WTC11 (cell line): Measurements from ENCODE around the gene TM9SF3. TPM values are rescaled to one million over a fixed set of nuclear protein-coding genes. Genes with fewer than 3 reads are reported as not detected.

Source experiments
- ATAC-seq: fragments of 200-7000 bp; cut with Tn5 transposase; 2 replicates; pipeline ENCODE4 v1.10.0; 2021; ENCODE audit warnings: mild to moderate bottlenecking, moderate library complexity
- CTCF ChIA-PET: fragments of 300-600 bp; sonication (Branson Sonifier 250); formaldehyde crosslinking; loops from one replicate; lab custom pipeline; 2021; ENCODE audit warnings: antibody characterized with exemption; lab: Charles Lee
- POLR2A ChIA-PET: fragments of 350-600 bp; sonication (Branson Sonifier 250); formaldehyde crosslinking; loops from one replicate; lab custom pipeline; 2021; ENCODE audit warnings: antibody characterized with exemption; lab: Charles Lee
- DNase-seq: peaks from one replicate; pipeline ENCODE4 v3.0.0; 2021; ENCODE audit warnings: low spot score
- H3K27ac Mint-ChIP-seq: 2 replicates; pipeline ENCODE4 v1.8.0; 2021; ENCODE audit warnings: mixed read lengths
- H3K27me3 Mint-ChIP-seq: 2 replicates; pipeline ENCODE4 v1.8.0; 2021; ENCODE audit warnings: low read depth, mild to moderate bottlenecking, moderate library complexity, mixed read lengths
- H3K36me3 Mint-ChIP-seq: 2 replicates; pipeline ENCODE4 v1.8.0; 2021; ENCODE audit warnings: mixed read lengths
- H3K4me1 Mint-ChIP-seq: 2 replicates; pipeline ENCODE4 v1.8.0; 2022; ENCODE audit warnings: mixed read lengths
- H3K4me3 Mint-ChIP-seq: 2 replicates; pipeline ENCODE4 v1.8.0; 2021; ENCODE audit warnings: mild to moderate bottlenecking, moderate library complexity, mixed read lengths
- H3K9me3 Mint-ChIP-seq: 2 replicates; pipeline ENCODE4 v1.8.0; 2021; ENCODE audit warnings: mixed read lengths
- ATF1 ChIP-seq: sonication (generic); formaldehyde crosslinking; IDR thresholded peaks from 2 replicates; pipeline ENCODE4 v1.8.1; 2023; ENCODE audit warnings: mild to moderate bottlenecking, moderate library complexity, missing genetic modification reagents
- CREB1 ChIP-seq: sonication (generic); formaldehyde crosslinking; IDR thresholded peaks from 2 replicates; pipeline ENCODE4 v1.8.0; 2023; ENCODE audit warnings: mild to moderate bottlenecking, missing genetic modification reagents
- CREM ChIP-seq: sonication (generic); formaldehyde crosslinking; IDR thresholded peaks from 2 replicates; pipeline ENCODE4 v1.8.1; 2022; ENCODE audit warnings: mild to moderate bottlenecking, missing genetic modification reagents, moderate library complexity
- FOXK1 ChIP-seq: sonication (generic); formaldehyde crosslinking; IDR thresholded peaks from 2 replicates; pipeline ENCODE4 v1.8.0; 2022; ENCODE audit warnings: mild to moderate bottlenecking, moderate library complexity, missing genetic modification reagents
- FOXP1 ChIP-seq: sonication (generic); formaldehyde crosslinking; IDR thresholded peaks from 2 replicates; pipeline ENCODE4 v1.8.0; 2022; ENCODE audit warnings: missing genetic modification reagents, mild to moderate bottlenecking, moderate library complexity, borderline replicate concordance
- GRHL2 ChIP-seq: fragments of 250-450 bp; sonication (Bioruptor Pico); IDR thresholded peaks from 2 replicates; pipeline ENCODE4 v1.8.0; 2022; ENCODE audit warnings: mild to moderate bottlenecking, moderate library complexity; ENCODE audit not compliant: insufficient replicate concordance, severe bottlenecking
- MAX ChIP-seq: sonication (generic); formaldehyde crosslinking; IDR thresholded peaks from 2 replicates; pipeline ENCODE4 v1.8.0; 2022; ENCODE audit warnings: mild to moderate bottlenecking, missing genetic modification reagents
- MLX ChIP-seq: sonication (generic); formaldehyde crosslinking; IDR thresholded peaks from 2 replicates; pipeline ENCODE4 v1.8.1; 2023; ENCODE audit warnings: mild to moderate bottlenecking, missing genetic modification reagents, moderate library complexity
- NFYB ChIP-seq: sonication (generic); formaldehyde crosslinking; conservative IDR thresholded peaks from 2 replicates; pipeline ENCODE4 v1.8.0; 2022; ENCODE audit warnings: low read depth, missing genetic modification reagents
- PRRX2 ChIP-seq: fragments of 250-450 bp; sonication (Bioruptor Pico); IDR thresholded peaks from 2 replicates; pipeline ENCODE4 v1.8.0; 2021; ENCODE audit warnings: mild to moderate bottlenecking
- RORB ChIP-seq: fragments of 250-450 bp; sonication (Bioruptor Pico); IDR thresholded peaks from 2 replicates; pipeline ENCODE4 v1.9.0; 2021; ENCODE audit warnings: mild to moderate bottlenecking
- SP1 ChIP-seq: sonication (generic); formaldehyde crosslinking; conservative IDR thresholded peaks from 2 replicates; pipeline ENCODE4 v1.8.1; 2022; ENCODE audit warnings: missing genetic modification reagents
- STAT6 ChIP-seq: sonication (generic); formaldehyde crosslinking; conservative IDR thresholded peaks from 2 replicates; pipeline ENCODE4 v1.8.1; 2023; ENCODE audit warnings: mild to moderate bottlenecking, low read depth, missing genetic modification reagents, moderate library complexity
- TEAD1 ChIP-seq: sonication (generic); formaldehyde crosslinking; IDR thresholded peaks from 2 replicates; pipeline ENCODE4 v1.8.0; 2022; ENCODE audit warnings: mild to moderate bottlenecking, missing genetic modification reagents
- TEAD4 ChIP-seq: sonication (generic); formaldehyde crosslinking; IDR thresholded peaks from 2 replicates; pipeline ENCODE4 v1.8.0; 2022; ENCODE audit warnings: mild to moderate bottlenecking, missing genetic modification reagents
- USF1 ChIP-seq: sonication (generic); formaldehyde crosslinking; IDR thresholded peaks from 2 replicates; pipeline ENCODE4 v1.8.0; 2022; ENCODE audit warnings: mild to moderate bottlenecking, missing genetic modification reagents
- ZNF219 ChIP-seq: sonication (generic); formaldehyde crosslinking; IDR thresholded peaks from 2 replicates; pipeline ENCODE4 v1.8.0; 2023; ENCODE audit warnings: missing genetic modification reagents, mild to moderate bottlenecking, borderline replicate concordance
- ZNF281 ChIP-seq: sonication (generic); formaldehyde crosslinking; IDR thresholded peaks from 2 replicates; pipeline ENCODE4 v1.8.0; 2023; ENCODE audit warnings: mild to moderate bottlenecking, missing genetic modification reagents
- ZNF396 ChIP-seq: fragments of 250-450 bp; sonication (Bioruptor Pico); IDR thresholded peaks from 2 replicates; pipeline ENCODE4 v1.8.0; 2021; ENCODE audit warnings: mild to moderate bottlenecking, moderate library complexity, borderline replicate concordance
- ZNF416 ChIP-seq: fragments of 250-450 bp; sonication (Bioruptor Pico); IDR thresholded peaks from 2 replicates; pipeline ENCODE4 v1.9.0; 2021; ENCODE audit warnings: mild to moderate bottlenecking, inconsistent platforms
- ZNF425 ChIP-seq: fragments of 250-450 bp; sonication (Bioruptor Pico); conservative IDR thresholded peaks from 2 replicates; pipeline ENCODE4 v1.9.0; 2021; ENCODE audit warnings: mild to moderate bottlenecking
- ZSCAN18 ChIP-seq: fragments of 250-450 bp; sonication (Bioruptor Pico); IDR thresholded peaks from 2 replicates; pipeline ENCODE4 v2.1.2; 2022; ENCODE audit warnings: mild to moderate bottlenecking, moderate library complexity
- total RNA-seq: library from RNA; stranded (reverse); gene quantifications from 3 replicates; pipeline ENCODE4 v1.2.3, GENCODE V29; 2021

Gene TM9SF3
- total RNA-seq, 1 experiment from 2014 or later: 116 TPM

GRCh38 chr10:96570511-96570910 lies 16.3 kb downstream of the TM9SF3 start:
- CTCF ChIA-PET: interaction anchor here (1.2 to 2.4 kb wide), 5 partner anchors 10 to 79 kb away, joined by 5 to 13 read pairs (median 6); partner anchors contain the start of gene TLL2
- no peak for DNase-seq
- TF ChIP-seq MLX (no peak), CREB1 (CRISPR knock-in tag) (no peak), GRHL2 (CRISPR knock-in tag) (no peak), CREM (CRISPR knock-in tag) (no peak), SP1 (CRISPR knock-in tag) (no peak)
- H3K27ac Mint-ChIP-seq: peak overlapping the region; percentile 85
- peaks cover 57% of the 10 kb centered on the region for H3K4me1 Mint-ChIP-seq
- no peaks in the 10 kb centered on the region for H3K27me3 Mint-ChIP-seq
- POLR2A ChIA-PET: no interaction called here
- H3K4me3 Mint-ChIP-seq: no peak overlapping the region
- ATAC-seq: no peak
- peaks cover 28% of the 10 kb centered on the region for H3K36me3 Mint-ChIP-seq
- no peaks in the 10 kb centered on the region for H3K9me3 Mint-ChIP-seq

- ATAC-seq: no peak
- CTCF ChIA-PET: no interaction called here
- POLR2A ChIA-PET: no interaction called here
- H3K9me3 Mint-ChIP-seq: no peaks in the 10 kb centered on the region
- peaks cover 50% of the 10 kb centered on the region for H3K4me1 Mint-ChIP-seq
- no peak for DNase-seq
- H3K4me3 Mint-ChIP-seq: no peak overlapping the region
- H3K27me3 Mint-ChIP-seq: no peaks in the 10 kb centered on the region
- no peak for TF ChIP-seq FOXP1 (CRISPR knock-in tag)
- TF ChIP-seq TEAD4 (CRISPR knock-in tag): no peak
- TF ChIP-seq ZNF396 (CRISPR knock-in tag): no peak
- no peak for TF ChIP-seq ZNF219 (CRISPR knock-in tag)
- TF ChIP-seq NFYB: no peak
- no peak for TF ChIP-seq ATF1 (CRISPR knock-in tag)
- TF ChIP-seq TEAD1: no peak
- TF ChIP-seq, all 79 proteins: peak for 0
- peak overlapping the region; percentile 86; the same call in 1 of the 2 replicates for H3K27ac Mint-ChIP-seq
- H3K36me3 Mint-ChIP-seq: peaks cover 24% of the 10 kb centered on the region
Measured at GRCh38 chr10:96568402-96568801, 18.4 kb downstream of the TM9SF3 start.

GRCh38 chr10:96565774-96566173 lies 21.0 kb downstream of the TM9SF3 start:
- Mint-ChIP-seq H3K4me1 (peaks cover 34% of the 10 kb centered on the region), H3K36me3 (peaks cover 38% of the 10 kb centered on the region), H3K27ac (no peak overlapping the region), H3K4me3 (no peak overlapping the region), H3K9me3 (no peaks in the 10 kb centered on the region), H3K27me3 (no peaks in the 10 kb centered on the region)
- DNase-seq: no peak
- ChIA-PET POLR2A (no interaction called here), CTCF (no interaction called here)
- ATAC-seq: no peak
- TF ChIP-seq ZSCAN18 (CRISPR knock-in tag): no peak
- TF ChIP-seq RORB: no peak
- TF ChIP-seq FOXP1 (CRISPR knock-in tag): no peak
- TF ChIP-seq ZNF425 (CRISPR knock-in tag): no peak
- no peak for TF ChIP-seq USF1
- no peak for TF ChIP-seq ZNF416 (CRISPR knock-in tag)
- no peak for TF ChIP-seq PRRX2 (CRISPR knock-in tag)
- no peak for TF ChIP-seq FOXK1 (CRISPR knock-in tag)
- no peak for TF ChIP-seq ATF1 (CRISPR knock-in tag)
- no peak for TF ChIP-seq STAT6 (CRISPR knock-in tag)
- no peak for TF ChIP-seq ZNF281 (CRISPR knock-in tag)
- no peak for TF ChIP-seq MAX (CRISPR knock-in tag)
